Activated naive CD8-positive, alpha-beta T cell treated with anti-CD3 and anti-CD28 coated beads, Interleukin-2, amount 10 ng/mL, durations not matched to agents 7 days and 5 days (primary cell): Measurements from ENCODE around the gene TCEAL1. TPM values are rescaled to one million over a fixed set of nuclear protein-coding genes. Genes with fewer than 3 reads are reported as not detected.
"Not testable (repeated sequence)": the region's sequence is repeated elsewhere in the genome, so short reads cannot be mapped to it uniquely, and the experiment has no call there.

Experiments
- ATAC-seq: fragments of 150-1000 bp; cut with Tn5 transposase; one replicate; pipeline ENCODE4 v1.10.0; 2021; ENCODE audit warnings: low read depth, moderate library complexity
- POLR2A ChIA-PET: fragments of 350-600 bp; sonication (Branson Sonifier 250); formaldehyde crosslinking; loops from one replicate; lab custom pipeline; 2021; ENCODE audit warnings: antibody characterized with exemption; lab: Charles Lee
- DNase-seq: peaks from one replicate; pipeline ENCODE4 v3.0.0; 2021
- H3K27ac Mint-ChIP-seq: one replicate; pipeline ENCODE4 v1.8.0; 2022; ENCODE audit warnings: mild to moderate bottlenecking, mixed read lengths
- H3K27me3 Mint-ChIP-seq: one replicate; pipeline ENCODE4 v1.8.0; 2022; ENCODE audit warnings: mild to moderate bottlenecking, moderate library complexity, mixed read lengths
- H3K36me3 Mint-ChIP-seq: one replicate; pipeline ENCODE4 v1.8.0; 2021; ENCODE audit warnings: mild to moderate bottlenecking, mixed read lengths
- H3K4me1 Mint-ChIP-seq: one replicate; pipeline ENCODE4 v1.8.0; 2021; ENCODE audit warnings: mixed read lengths
- H3K4me3 Mint-ChIP-seq: one replicate; pipeline ENCODE4 v1.8.0; 2022; ENCODE audit warnings: mild to moderate bottlenecking, moderate library complexity, mixed read lengths
- H3K9me3 Mint-ChIP-seq: one replicate; pipeline ENCODE4 v1.8.0; 2021; ENCODE audit warnings: mixed read lengths
- total RNA-seq, 2 experiments: library from RNA; stranded (reverse); gene quantifications; one replicate each; pipeline ENCODE4 v1.2.3, GENCODE V29; 2021

Gene TCEAL1
- total RNA-seq, 2 experiments from 2014 or later = 10.1 TPM

DNA sequence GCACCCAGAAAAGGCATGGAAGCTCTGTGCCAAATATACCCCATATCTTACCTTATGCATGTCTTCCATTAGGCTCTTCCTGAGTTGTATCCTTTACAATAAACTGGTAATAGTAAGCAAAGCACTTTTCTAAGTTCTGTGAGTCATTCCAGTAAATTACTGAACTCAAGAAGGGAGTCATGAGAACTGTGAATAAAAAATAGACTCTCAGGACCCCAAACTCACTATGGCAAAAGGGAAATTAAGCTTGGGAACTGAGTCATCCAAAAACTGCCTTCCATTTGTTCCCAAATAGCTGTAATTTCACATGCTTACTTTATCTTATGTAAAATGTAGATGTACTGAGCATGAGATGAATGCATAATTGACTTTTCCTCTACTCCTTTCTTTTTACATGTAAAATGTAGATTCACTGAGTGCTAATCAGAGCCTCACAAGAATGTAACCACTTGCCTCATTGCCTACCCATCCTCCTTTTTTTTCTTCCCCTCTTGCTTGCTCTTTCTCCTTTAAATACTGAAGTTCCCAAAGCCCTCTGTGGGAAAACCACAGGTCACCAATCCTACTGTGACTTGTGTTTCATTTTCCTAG lies 12.9 kb upstream of the TCEAL1 start:
- no peaks in the 10 kb centered on the region for H3K27me3 Mint-ChIP-seq
- no peak overlapping the region for H3K27ac Mint-ChIP-seq
- H3K4me1 Mint-ChIP-seq = no peaks in the 10 kb centered on the region
- no peaks in the 10 kb centered on the region for H3K36me3 Mint-ChIP-seq
- H3K9me3 Mint-ChIP-seq = no peaks in the 10 kb centered on the region
- POLR2A ChIA-PET = no interaction called here
- H3K4me3 Mint-ChIP-seq = no peak overlapping the region
- no peak for ATAC-seq
- no peak for DNase-seq

GRCh38 chrX:103616676-103617186 lies 12.0 kb upstream of the TCEAL1 start:
- H3K36me3 Mint-ChIP-seq = no peaks in the 10 kb centered on the region
- H3K4me1 Mint-ChIP-seq = no peaks in the 10 kb centered on the region
- no peaks in the 10 kb centered on the region for H3K9me3 Mint-ChIP-seq
- POLR2A ChIA-PET = no interaction called here
- no peaks in the 10 kb centered on the region for H3K27me3 Mint-ChIP-seq
- H3K27ac Mint-ChIP-seq = no peak overlapping the region
- ATAC-seq = no peak
- H3K4me3 Mint-ChIP-seq = no peak overlapping the region
- no peak for DNase-seq

GRCh38 chrX:103624111-103624510 lies 4.7 kb upstream of the TCEAL1 start:
- no peak overlapping the region for H3K27ac Mint-ChIP-seq
- H3K4me3 Mint-ChIP-seq = no peak overlapping the region
- H3K36me3 Mint-ChIP-seq = no peaks in the 10 kb centered on the region
- H3K4me1 Mint-ChIP-seq = peaks cover 5% of the 10 kb centered on the region
- POLR2A ChIA-PET = no interaction called here
- ATAC-seq (no peak), DNase-seq (no peak)
- no peaks in the 10 kb centered on the region for H3K27me3 Mint-ChIP-seq
- H3K9me3 Mint-ChIP-seq = no peaks in the 10 kb centered on the region

GRCh38 chrX:103626855-103627254 lies 1.9 kb upstream of the TCEAL1 start:
- DNase-seq = no peak
- POLR2A ChIA-PET = no interaction called here
- no peaks in the 10 kb centered on the region for H3K9me3 Mint-ChIP-seq
- H3K27me3 Mint-ChIP-seq = no peaks in the 10 kb centered on the region
- ATAC-seq = no peak
- H3K4me3 Mint-ChIP-seq = no peak overlapping the region
- peaks cover 11% of the 10 kb centered on the region for H3K4me1 Mint-ChIP-seq
- no peak overlapping the region for H3K27ac Mint-ChIP-seq
- no peaks in the 10 kb centered on the region for H3K36me3 Mint-ChIP-seq

DNA sequence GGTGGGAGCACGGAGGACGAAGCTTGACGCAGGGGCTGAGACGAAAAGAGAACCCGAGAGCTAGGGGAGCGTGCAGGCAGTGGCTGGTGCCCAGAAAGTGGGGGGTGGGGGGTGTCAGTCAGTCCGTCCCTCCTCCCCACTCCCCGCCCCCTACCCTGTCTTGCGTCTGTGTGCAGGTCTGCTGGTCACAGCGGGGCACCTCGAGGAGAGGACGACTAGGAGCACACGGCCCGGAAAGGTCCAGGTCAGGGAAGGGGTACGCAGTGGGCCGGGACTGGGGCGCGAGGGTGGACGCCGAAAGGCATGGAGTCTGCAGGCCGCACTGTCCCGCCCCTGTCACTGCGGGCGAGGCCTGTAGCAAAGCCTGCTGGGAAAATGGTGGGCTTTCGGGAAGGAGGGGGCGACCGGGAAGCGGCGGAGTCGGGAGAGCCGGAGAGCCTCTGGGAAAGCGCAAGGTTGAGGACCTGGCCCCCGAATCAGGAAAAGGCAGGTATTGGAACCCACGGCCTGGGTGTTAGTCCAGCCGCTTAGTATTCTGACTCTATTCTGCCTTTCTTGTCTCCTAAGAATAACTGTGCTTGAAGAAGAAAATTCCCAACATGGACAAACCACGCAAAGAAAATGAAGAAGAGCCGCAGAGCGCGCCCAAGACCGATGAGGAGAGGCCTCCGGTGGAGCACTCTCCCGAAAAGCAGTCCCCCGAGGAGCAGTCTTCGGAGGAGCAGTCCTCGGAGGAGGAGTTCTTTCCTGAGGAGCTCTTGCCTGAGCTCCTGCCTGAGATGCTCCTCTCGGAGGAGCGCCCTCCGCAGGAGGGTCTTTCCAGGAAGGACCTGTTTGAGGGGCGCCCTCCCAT lies 769 bp downstream of the TCEAL1 start:
- H3K9me3 Mint-ChIP-seq = no peaks in the 10 kb centered on the region
- H3K27me3 Mint-ChIP-seq = no peaks in the 10 kb centered on the region
- H3K36me3 Mint-ChIP-seq = no peaks in the 10 kb centered on the region
- DNase-seq (peak; percentile 36), ATAC-seq (peak; percentile 57)
- POLR2A ChIA-PET = no interaction called here
- peaks cover 11% of the 10 kb centered on the region for H3K4me1 Mint-ChIP-seq
- peak overlapping the region; percentile 56 for H3K27ac Mint-ChIP-seq
- peak overlapping the region; percentile 87 for H3K4me3 Mint-ChIP-seq

- Mint-ChIP-seq H3K36me3 (no peaks in the 10 kb centered on the region), H3K4me1 (peaks cover 11% of the 10 kb centered on the region), H3K4me3 (peak overlapping the region; percentile 87), H3K27me3 (peaks cover 2% of the 10 kb centered on the region), H3K9me3 (no peaks in the 10 kb centered on the region), H3K27ac (no peak overlapping the region)
- POLR2A ChIA-PET = no interaction called here
- no peak for ATAC-seq
- no peak for DNase-seq
Measured at GRCh38 chrX:103630171-103630511, 1.4 kb downstream of the TCEAL1 start.

- Mint-ChIP-seq H3K4me1 (peaks cover 11% of the 10 kb centered on the region), H3K27ac (no peak overlapping the region), H3K36me3 (no peaks in the 10 kb centered on the region), H3K27me3 (peaks cover 5% of the 10 kb centered on the region), H3K9me3 (no peaks in the 10 kb centered on the region), H3K4me3 (no peak overlapping the region)
- DNase-seq = no peak
- ATAC-seq = no peak
- POLR2A ChIA-PET = no interaction called here
Measured at GRCh38 chrX:103631145-103631544, 2.4 kb downstream of the TCEAL1 start.

DNA sequence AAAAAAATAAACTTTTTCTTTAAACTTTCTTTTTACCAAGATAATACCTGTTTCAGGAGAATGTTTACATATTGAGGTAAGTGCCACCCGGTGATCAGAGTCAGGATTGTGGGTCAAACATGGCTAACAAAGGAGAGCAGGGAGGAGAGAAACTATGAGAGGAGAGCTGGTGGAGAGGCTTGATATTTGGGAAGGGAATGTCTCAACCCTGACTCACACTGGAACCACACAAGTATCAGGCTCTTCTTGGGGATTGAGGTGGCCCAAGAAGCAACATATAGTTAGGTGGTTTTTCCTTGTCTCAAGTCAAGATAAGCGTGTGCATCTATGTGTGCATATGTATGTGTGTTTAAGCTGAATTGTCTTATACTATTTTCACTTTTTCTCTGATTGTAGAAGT lies 6.7 kb downstream of the TCEAL1 start:
- no peak overlapping the region for H3K4me3 Mint-ChIP-seq
- no peaks in the 10 kb centered on the region for H3K36me3 Mint-ChIP-seq
- POLR2A ChIA-PET = no interaction called here
- DNase-seq (no peak), ATAC-seq (no peak)
- H3K9me3 Mint-ChIP-seq = no peaks in the 10 kb centered on the region
- no peaks in the 10 kb centered on the region for H3K4me1 Mint-ChIP-seq
- H3K27ac Mint-ChIP-seq = no peak overlapping the region
- peaks cover 5% of the 10 kb centered on the region for H3K27me3 Mint-ChIP-seq

DNA sequence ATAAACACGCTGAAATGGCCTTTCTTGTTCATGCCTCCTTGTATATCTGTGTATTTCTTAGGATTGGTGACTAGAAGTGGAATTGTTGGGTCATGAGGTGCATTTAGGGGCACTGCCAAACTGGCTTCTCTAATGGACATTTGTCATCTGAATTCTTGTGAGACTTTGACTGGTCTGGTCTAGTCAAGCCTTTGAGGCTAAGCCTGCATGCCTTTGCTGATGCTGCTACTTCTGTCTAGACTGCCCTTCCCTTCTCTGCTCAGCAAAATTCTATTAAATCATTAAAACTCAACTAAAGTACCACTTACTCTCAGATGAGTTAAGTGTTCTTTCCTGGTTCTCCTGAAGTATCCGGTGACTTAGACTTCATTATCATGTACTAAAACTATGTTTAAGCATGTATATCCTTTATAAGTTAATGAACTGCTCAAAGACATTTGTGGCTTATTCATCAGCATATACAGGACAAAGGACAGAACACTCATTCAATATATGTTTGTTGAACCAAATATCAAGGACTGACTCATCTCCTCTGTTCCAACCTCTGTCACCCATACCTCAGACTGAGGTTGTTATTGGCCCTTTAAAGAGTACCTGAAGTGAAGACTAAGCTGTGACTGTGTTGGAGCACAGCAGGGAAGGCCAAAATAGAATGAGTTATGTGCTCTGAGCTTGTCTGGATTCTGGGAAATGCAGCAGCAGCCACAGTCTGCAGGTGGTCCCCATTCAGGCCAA lies 9.0 kb downstream of the TCEAL1 start:
- H3K36me3 Mint-ChIP-seq = no peaks in the 10 kb centered on the region
- no peak overlapping the region for H3K27ac Mint-ChIP-seq
- no peak for ATAC-seq
- POLR2A ChIA-PET = no interaction called here
- no peaks in the 10 kb centered on the region for H3K4me1 Mint-ChIP-seq
- peaks cover 5% of the 10 kb centered on the region for H3K27me3 Mint-ChIP-seq
- DNase-seq = no peak
- no peak overlapping the region for H3K4me3 Mint-ChIP-seq
- H3K9me3 Mint-ChIP-seq = no peaks in the 10 kb centered on the region

GRCh38 chrX:103638479-103639346 lies 9.9 kb downstream of the TCEAL1 start:
- H3K36me3 Mint-ChIP-seq, H3K9me3 Mint-ChIP-seq, H3K4me1 Mint-ChIP-seq, ATAC-seq, DNase-seq, H3K27ac Mint-ChIP-seq, POLR2A ChIA-PET, H3K27me3 Mint-ChIP-seq, H3K4me3 Mint-ChIP-seq: not testable (repeated sequence)

- Mint-ChIP-seq H3K27ac (no peak overlapping the region), H3K4me1 (no peaks in the 10 kb centered on the region), H3K27me3 (peaks cover 11% of the 10 kb centered on the region), H3K9me3 (no peaks in the 10 kb centered on the region), H3K36me3 (no peaks in the 10 kb centered on the region), H3K4me3 (no peak overlapping the region)
- no peak for DNase-seq
- POLR2A ChIA-PET = no interaction called here
- ATAC-seq = no peak
Measured at GRCh38 chrX:103640401-103641155, 11.8 kb downstream of the TCEAL1 start.

DNA sequence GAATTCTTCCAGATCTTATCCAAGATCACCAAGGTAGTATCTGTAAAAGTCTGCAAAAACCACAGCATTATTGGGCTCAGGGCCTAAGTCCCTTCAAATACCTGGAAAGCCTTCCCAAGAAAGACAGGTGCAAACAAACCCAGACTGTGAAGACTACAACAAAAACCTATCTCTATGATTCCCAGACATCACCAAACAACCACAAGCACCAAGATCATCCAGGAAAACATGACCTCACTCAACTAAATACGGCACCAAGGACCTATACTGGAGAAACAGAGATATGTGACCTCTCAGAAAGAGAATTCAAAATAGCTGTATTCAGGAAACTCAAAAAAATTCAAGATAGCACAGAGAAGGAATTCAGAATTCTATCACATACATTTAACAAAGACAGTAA lies 15.3 kb downstream of the TCEAL1 start:
- Mint-ChIP-seq H3K4me1 (no peaks in the 10 kb centered on the region), H3K27ac (no peak overlapping the region), H3K36me3 (no peaks in the 10 kb centered on the region), H3K4me3 (no peak overlapping the region), H3K9me3 (no peaks in the 10 kb centered on the region), H3K27me3 (peaks cover 19% of the 10 kb centered on the region)
- POLR2A ChIA-PET = no interaction called here
- ATAC-seq (no peak), DNase-seq (no peak)
